BE2C (cell line): Measurements from ENCODE around the gene TRIM27.
"Not testable (repeated sequence)": the region's sequence is repeated elsewhere in the genome, so short reads cannot be mapped to it uniquely, and the experiment has no call there.

Source experiments
- DNase-seq: peaks from one replicate; pipeline ENCODE4 v3.0.0-alpha.2; 2020
- H3K27me3 ChIP-seq: fragments of 250-450 bp; sonication (Bioruptor Pico); 2 replicates; pipeline ENCODE4 v1.5.1; 2020; ENCODE audit warnings: mild to moderate bottlenecking
- H3K36me3 ChIP-seq: fragments of 250-450 bp; sonication (Bioruptor Pico); 2 replicates; pipeline ENCODE4 v1.5.1; 2020; ENCODE audit warnings: mild to moderate bottlenecking
- H3K4me1 ChIP-seq: fragments of 250-450 bp; sonication (Bioruptor Pico); 2 replicates; pipeline ENCODE4 v1.5.1; 2020
- H3K4me3 ChIP-seq: 2 replicates; pipeline ENCODE4 v1.5.1; 2011; ENCODE audit warnings: low read depth, low read length
- H3K9me3 ChIP-seq: fragments of 250-450 bp; sonication (Bioruptor Pico); 2 replicates; pipeline ENCODE4 v1.5.1; 2020
- TF ChIP-seq, protein P1 (sequence below): IDR thresholded peaks from 2 replicates; pipeline ENCODE4 v1.5.1; 2012; ENCODE audit warnings: mild to moderate bottlenecking, low read depth, low read length

Gene TRIM27

DNA sequence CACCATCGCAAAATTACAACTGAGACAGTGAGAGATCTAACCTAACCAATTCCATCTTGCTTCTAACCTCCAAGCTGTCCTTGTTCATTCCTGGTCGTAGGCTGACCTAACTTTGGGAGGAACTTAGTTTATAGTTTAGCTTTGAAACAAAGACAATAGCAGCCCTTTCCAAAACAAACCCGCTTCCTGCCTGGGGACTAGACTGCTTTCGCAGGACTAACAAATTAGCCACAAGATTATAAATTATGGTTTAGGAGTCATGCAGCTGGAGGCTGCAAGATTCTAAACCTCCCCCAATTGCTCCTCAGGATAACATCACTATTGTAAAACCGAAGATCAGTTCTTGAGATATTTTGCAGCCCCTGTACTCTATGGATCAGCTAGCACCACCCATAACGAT is 63.2 kb downstream of the TRIM27 start:
- H3K27me3 ChIP-seq: peaks cover 19% of the 10 kb centered on the region
- no peak for DNase-seq
- H3K36me3 ChIP-seq: no peaks in the 10 kb centered on the region
- no peaks in the 10 kb centered on the region for H3K4me1 ChIP-seq
- H3K9me3 ChIP-seq: no peaks in the 10 kb centered on the region
- H3K4me3 ChIP-seq: no peak overlapping the region
- TF ChIP-seq, protein P1, sequence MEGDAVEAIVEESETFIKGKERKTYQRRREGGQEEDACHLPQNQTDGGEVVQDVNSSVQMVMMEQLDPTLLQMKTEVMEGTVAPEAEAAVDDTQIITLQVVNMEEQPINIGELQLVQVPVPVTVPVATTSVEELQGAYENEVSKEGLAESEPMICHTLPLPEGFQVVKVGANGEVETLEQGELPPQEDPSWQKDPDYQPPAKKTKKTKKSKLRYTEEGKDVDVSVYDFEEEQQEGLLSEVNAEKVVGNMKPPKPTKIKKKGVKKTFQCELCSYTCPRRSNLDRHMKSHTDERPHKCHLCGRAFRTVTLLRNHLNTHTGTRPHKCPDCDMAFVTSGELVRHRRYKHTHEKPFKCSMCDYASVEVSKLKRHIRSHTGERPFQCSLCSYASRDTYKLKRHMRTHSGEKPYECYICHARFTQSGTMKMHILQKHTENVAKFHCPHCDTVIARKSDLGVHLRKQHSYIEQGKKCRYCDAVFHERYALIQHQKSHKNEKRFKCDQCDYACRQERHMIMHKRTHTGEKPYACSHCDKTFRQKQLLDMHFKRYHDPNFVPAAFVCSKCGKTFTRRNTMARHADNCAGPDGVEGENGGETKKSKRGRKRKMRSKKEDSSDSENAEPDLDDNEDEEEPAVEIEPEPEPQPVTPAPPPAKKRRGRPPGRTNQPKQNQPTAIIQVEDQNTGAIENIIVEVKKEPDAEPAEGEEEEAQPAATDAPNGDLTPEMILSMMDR: no peak

DNA sequence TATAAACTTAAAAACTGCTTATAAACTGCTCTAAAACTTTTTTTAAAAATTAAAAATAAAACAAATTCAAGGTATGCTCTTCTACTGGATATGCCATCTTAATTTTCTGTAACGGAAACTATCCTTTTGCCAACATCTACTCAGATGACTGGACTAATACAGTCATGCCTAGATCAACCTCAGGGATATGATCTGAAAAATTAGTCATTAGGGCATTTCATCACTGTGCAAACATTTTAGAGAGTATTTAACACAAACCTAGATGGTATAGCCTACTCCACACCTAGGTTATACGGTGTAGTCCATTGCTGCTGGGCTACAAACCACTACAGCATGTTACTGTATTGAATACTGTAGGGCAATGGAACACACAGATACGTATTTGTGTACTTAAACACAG is 64.8 kb downstream of the TRIM27 start:
- TF ChIP-seq, protein P1: no peak
- DNase-seq: no peak
- H3K36me3 ChIP-seq: no peaks in the 10 kb centered on the region
- H3K27me3 ChIP-seq: peaks cover 19% of the 10 kb centered on the region
- no peaks in the 10 kb centered on the region for H3K4me1 ChIP-seq
- H3K4me3 ChIP-seq: no peak overlapping the region
- H3K9me3 ChIP-seq: no peaks in the 10 kb centered on the region

DNA sequence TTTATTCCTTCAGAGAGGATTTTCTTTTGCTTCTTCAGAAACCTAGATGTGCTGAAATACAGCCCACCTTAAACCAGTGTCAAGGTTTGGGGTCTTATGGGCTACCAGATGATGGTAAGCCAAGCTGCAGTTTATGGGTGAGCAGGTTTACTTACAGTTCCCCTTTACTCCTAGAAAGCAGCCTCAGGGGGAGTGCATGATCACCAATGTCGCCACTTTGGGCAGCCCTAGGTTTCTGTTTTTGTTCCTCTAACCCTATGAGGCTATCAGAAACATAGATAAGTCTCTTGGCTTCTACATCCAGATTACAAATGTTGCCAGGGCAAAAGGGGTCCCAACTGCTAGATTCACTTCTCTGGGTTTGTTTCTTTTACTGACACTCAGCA is 67.2 kb downstream of the TRIM27 start:
- Histone ChIP-seq H3K9me3 (no peaks in the 10 kb centered on the region), H3K27me3 (peaks cover 19% of the 10 kb centered on the region), H3K4me1 (no peaks in the 10 kb centered on the region), H3K4me3 (no peak overlapping the region), H3K36me3 (no peaks in the 10 kb centered on the region)
- TF ChIP-seq, protein P1: no peak
- DNase-seq: no peak

DNA sequence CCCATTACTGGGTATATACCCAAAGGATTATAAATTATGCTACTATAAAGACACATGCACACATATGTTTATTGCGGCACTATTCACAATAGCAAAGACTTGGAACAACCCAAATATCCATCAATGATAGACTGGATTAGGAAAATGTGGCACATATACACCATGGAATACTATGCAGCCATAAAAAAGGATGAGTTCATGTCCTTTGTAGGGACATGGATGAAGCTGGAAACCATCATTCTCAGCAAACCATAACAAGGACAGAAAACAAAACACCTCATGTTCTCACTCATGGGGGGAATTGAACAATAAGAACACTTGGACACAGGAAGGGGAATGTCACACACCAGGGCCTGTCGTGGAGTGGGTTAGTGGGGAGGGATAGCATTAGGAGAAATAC is 69.4 kb downstream of the TRIM27 start:
- not testable (repeated sequence) for DNase-seq, H3K27me3 ChIP-seq, H3K4me1 ChIP-seq, H3K36me3 ChIP-seq, H3K4me3 ChIP-seq, H3K9me3 ChIP-seq
